ENCODE results near the gene NOX3. TPM values are rescaled to one million over a fixed set of nuclear protein-coding genes. Genes with fewer than 3 reads are reported as not detected.

The NOX3 gene
- total RNA-seq, 4 donors from 2014 or later = not detected

GRCh38 chr6:155497273-155497672 lies 41.6 kb upstream of the NOX3 start:
- H3K4me3 ChIP-seq (replicated peaks in 1 of 3) = no peak overlapping the region
- no peaks in the 10 kb centered on the region for H3K36me3 ChIP-seq
- TF ChIP-seq POLR2A (IDR thresholded peaks at IDR 0.05) = no peak
- TF ChIP-seq CTCF (IDR thresholded peaks at IDR 0.05) = no peak
- H3K4me1 ChIP-seq = peaks cover 0 to 11% of the 10 kb centered on the region in 2 donors
- WGBS, 2 donors = 94 to 95% methylated on average over 3 of the region's 3 CpGs
- H3K9me3 ChIP-seq = no peaks in the 10 kb centered on the region
- no peak overlapping the region for H3K27ac ChIP-seq
- no peaks in the 10 kb centered on the region for H3K27me3 ChIP-seq
- intact Hi-C loops (cut with DNase I) = no loop called here
- no peak for DNase-seq

DNA sequence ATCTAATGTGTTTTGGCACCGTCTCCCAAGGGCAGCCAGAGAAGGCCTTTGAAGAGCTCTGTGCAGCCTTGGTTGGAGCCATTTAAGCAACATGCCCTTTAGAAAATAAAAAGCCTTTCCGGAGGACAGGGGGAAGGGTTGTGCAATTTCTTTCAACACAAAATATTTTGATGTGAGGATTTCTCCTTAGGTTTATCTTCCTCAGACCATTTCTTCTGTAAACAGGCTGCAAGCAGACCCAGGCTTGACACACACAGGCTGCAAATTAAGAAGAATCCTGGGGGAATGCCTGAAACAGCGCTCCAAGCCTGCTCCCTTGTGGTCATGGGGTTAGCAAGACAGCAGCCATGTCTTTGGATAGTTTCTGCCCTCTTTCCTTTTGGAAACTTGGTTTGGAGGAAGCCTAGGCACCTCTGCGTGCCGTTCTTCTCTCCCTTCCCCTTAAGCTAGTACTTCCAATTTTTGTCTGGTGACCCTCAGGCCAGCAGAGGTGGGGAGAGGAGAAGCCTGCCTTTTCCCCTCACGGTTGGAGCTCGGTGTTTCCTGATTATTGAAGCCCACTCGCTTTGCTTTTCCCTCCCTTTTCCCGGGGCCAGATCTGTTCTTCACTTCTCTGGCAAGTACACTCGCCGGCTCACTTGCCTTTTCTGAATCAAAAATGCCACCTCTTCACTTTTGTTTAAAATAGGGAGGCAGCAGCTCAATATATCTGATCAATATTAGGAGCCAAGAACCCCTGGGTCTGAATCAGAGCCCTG lies 39.6 kb upstream of the NOX3 start:
- peak; percentile 7 to 23 for DNase-seq
- WGBS, 2 donors = 73 to 76% methylated on average over 11 of the region's 11 CpGs
- TF ChIP-seq POLR2A (IDR thresholded peaks at IDR 0.05) (no peak), CTCF (IDR thresholded peaks at IDR 0.05) (peak in 1 of 6 experiments; percentile 20)
- Histone ChIP-seq H3K27ac (peak overlapping the region in 1 of 3 donors; percentile 37), H3K27me3 (peaks cover 4% of the 10 kb centered on the region), H3K36me3 (no peaks in the 10 kb centered on the region), H3K9me3 (no peaks in the 10 kb centered on the region), H3K4me3 (replicated peaks in 1 of 3) (no peak overlapping the region), H3K4me1 (peaks cover 0 to 11% of the 10 kb centered on the region in 2 donors)
- intact Hi-C loops (cut with DNase I) = no loop called here

DNA sequence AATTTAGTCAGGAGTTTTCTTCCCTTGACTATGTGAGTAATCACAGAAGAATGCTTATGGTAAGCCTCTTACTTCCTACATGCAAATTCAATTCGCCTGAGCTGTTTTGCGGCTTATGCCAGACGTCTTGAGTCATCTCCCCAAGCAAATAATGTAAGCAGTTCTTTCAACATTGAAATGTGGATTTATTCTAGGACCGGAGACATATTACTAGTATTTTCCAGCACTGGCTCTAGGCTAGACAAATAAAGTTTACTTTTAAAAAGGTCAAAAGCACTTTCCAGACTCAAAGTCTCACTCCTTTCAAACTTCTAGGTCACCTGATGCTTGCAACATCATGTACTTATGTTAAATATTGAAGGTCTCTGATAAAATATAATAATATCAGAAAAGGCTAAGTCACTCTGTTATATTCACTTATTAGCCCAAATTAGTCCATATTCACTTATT lies 38.1 kb upstream of the NOX3 start:
- H3K27me3 ChIP-seq = peaks cover 4% of the 10 kb centered on the region
- DNase-seq = no peak
- peaks cover 0 to 11% of the 10 kb centered on the region in 2 donors for H3K4me1 ChIP-seq
- no peaks in the 10 kb centered on the region for H3K9me3 ChIP-seq
- intact Hi-C loops (cut with DNase I) = no loop called here
- H3K36me3 ChIP-seq = no peaks in the 10 kb centered on the region
- 58 to 67% methylated on average over 4 of the region's 4 CpGs for WGBS, 2 donors
- H3K27ac ChIP-seq = peak overlapping the region in 1 of 3 donors; percentile 4
- H3K4me3 ChIP-seq (replicated peaks in 1 of 3) = no peak overlapping the region
- TF ChIP-seq CTCF (IDR thresholded peaks at IDR 0.05) = no peak
- no peak for TF ChIP-seq POLR2A (IDR thresholded peaks at IDR 0.05)

GRCh38 chr6:155493026-155493693 lies 37.5 kb upstream of the NOX3 start:
- intact Hi-C loops (cut with DNase I) = no loop called here
- Histone ChIP-seq H3K4me3 (replicated peaks in 1 of 3) (no peak overlapping the region), H3K4me1 (peaks cover 0 to 11% of the 10 kb centered on the region in 2 donors), H3K27me3 (peaks cover 4% of the 10 kb centered on the region), H3K36me3 (no peaks in the 10 kb centered on the region), H3K9me3 (no peaks in the 10 kb centered on the region), H3K27ac (peak overlapping the region in 1 of 3 donors; percentile 56)
- WGBS, 2 donors = 72 to 97% methylated on average over 3 of the region's 3 CpGs
- TF ChIP-seq POLR2A (IDR thresholded peaks at IDR 0.05) = no peak
- no peak for DNase-seq

DNA sequence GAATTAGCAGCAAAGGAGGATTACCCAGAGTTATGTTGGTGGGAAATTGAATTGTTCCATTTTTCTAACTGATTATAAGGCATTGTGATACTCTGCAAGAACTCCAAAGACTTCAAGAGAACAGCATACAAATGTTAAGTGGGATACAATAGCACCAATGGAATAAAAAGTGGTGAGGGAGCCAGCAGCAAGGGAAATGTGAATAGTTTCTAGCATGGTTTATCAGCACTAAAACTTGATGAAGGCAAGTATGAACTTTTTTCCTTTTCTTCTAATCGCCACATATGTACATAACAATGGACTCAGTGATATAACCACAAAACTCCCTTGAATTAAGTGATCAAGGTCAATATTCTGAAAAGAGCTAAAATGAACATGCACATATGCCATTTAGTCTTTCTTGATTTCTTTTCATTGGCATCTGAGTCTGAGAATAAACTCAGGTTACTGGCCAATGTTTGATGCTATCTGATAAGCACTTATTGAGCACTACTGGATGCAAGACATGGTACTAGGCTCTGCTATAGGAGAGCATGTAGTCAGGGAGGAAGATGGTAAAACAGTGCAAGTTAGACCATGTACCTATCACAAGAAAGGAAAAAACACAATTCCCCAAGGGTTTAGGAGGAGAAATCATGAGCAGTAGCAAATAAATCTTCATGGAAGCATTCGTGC lies 36.6 kb upstream of the NOX3 start:
- Histone ChIP-seq H3K27me3 (peaks cover 4% of the 10 kb centered on the region), H3K27ac (no peak overlapping the region), H3K4me1 (peaks cover 0 to 11% of the 10 kb centered on the region in 2 donors), H3K4me3 (replicated peaks in 1 of 3) (no peak overlapping the region), H3K9me3 (no peaks in the 10 kb centered on the region), H3K36me3 (no peaks in the 10 kb centered on the region)
- 89 to 96% methylated on average over 2 of the region's 2 CpGs for WGBS, 2 donors
- no peak for DNase-seq
- intact Hi-C loops (cut with DNase I) = no loop called here
- TF ChIP-seq CTCF (IDR thresholded peaks at IDR 0.05) (no peak), POLR2A (IDR thresholded peaks at IDR 0.05) (no peak)
